A673 (cell line): Measurements from ENCODE around the gene ING4.

Experiments
- CTCF ChIP-seq: fragments of 300-800, 200-600 bp; sonication (generic); conservative IDR thresholded peaks from 2 replicates; pipeline ENCODE4 v1.5.1; 2017; ENCODE audit warnings: low read depth, mild to moderate bottlenecking, antibody characterized with exemption, low read length, moderate library complexity, mixed read lengths
- EZH2 ChIP-seq: fragments of 200-600 bp; sonication (generic); IDR thresholded peaks from 2 replicates; pipeline ENCODE4 v1.6.1; 2017; ENCODE audit warnings: borderline replicate concordance, low read depth, mild to moderate bottlenecking, mixed read lengths, antibody characterized with exemption, low read length; ENCODE audit not compliant: poor library complexity, severe bottlenecking

- TF ChIP-seq CTCF (no peak), EZH2 (no peak)
Measured at GRCh38 chr12:6608592-6609281, 54.2 kb downstream of the ING4 start.
